Measurements from ENCODE around the gene OR5B12. TPM values are rescaled to one million over a fixed set of nuclear protein-coding genes. Genes with fewer than 3 reads are reported as not detected.

Gene OR5B12
- total and polyA plus RNA-seq, 2 of the 8 experiments (the other 6 are each of a cell fraction or from before 2014, with no cell fraction given) = not detected

DNA sequence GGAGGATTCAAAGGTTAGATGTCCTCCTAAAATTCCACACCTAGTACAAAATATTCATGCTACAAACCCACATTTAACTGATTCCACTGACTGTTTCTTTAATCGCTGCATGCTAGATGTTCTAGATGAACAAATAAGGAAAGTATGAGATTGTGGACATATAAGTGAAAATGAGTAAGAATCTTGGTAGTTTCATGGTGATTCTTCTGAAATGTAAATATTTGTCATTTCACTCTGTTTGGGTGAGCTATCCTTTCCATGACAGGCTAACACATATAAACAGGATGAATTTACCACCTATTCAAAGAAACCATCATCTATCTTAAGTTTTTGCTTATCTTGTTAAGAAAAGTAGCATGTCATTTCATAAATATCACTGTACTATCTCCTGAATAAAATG is 50.2 kb downstream of the OR5B12 start:
- H3K18ac ChIP-seq (ENCODE audit: extremely low read depth, low read length) = no peak overlapping the region
- H2AFZ ChIP-seq (ENCODE audit: low read length) = no peak overlapping the region
- H2BK15ac ChIP-seq (ENCODE audit: low read length) = no peak overlapping the region
- ChIA-PET CTCF (ENCODE audit: partially characterized antibody) (no interaction called here), POLR2A (ENCODE audit: partially characterized antibody) (no interaction called here)
- H3K4me2 ChIP-seq (ENCODE audit: insufficient read depth in 1 of 2, low read depth in 2 of 2, low read length in 2 of 2) = no peak overlapping the region
- no peaks in the 10 kb centered on the region for H3K23me2 ChIP-seq (ENCODE audit: low read depth, low read length)
- H3K79me2 ChIP-seq (ENCODE audit: control insufficient read depth in 1 of 2, insufficient read depth in 2 of 2, low read length in 2 of 2) = no peaks in the 10 kb centered on the region
- no peaks in the 10 kb centered on the region for H3K27me3 ChIP-seq (replicated peaks in 1 of 4; ENCODE audit: control insufficient read depth in 3 of 4, extremely low read depth in 1 of 4, insufficient read depth in 3 of 4, low read length in 3 of 4)
- no peak overlapping the region for H3K23ac ChIP-seq (ENCODE audit: insufficient read length)
- no peak for FAIRE-seq
- H3K36me3 ChIP-seq (ENCODE audit: control insufficient read depth in 2 of 4, insufficient read depth in 4 of 4, low read length in 3 of 4) = no peaks in the 10 kb centered on the region
- H3K14ac ChIP-seq (ENCODE audit: insufficient read length) = no peak overlapping the region
- H2BK120ac ChIP-seq (replicated peaks; ENCODE audit: low read depth, low read length) = no peak overlapping the region
- no peak overlapping the region for H4K5ac ChIP-seq (ENCODE audit: insufficient read length, low read depth, low read length)
- H4K91ac ChIP-seq (replicated peaks; ENCODE audit: insufficient read length, low read length) = no peak overlapping the region
- no peak overlapping the region for H3K9ac ChIP-seq (replicated peaks in 1 of 4; ENCODE audit: extremely low read depth in 1 of 4, low read depth in 3 of 4, low read length in 3 of 4)
- no peak overlapping the region for H4K8ac ChIP-seq (ENCODE audit: extremely low read depth, insufficient read depth, low read length)
- no peak overlapping the region for H2BK20ac ChIP-seq (ENCODE audit: low read length)
- no peak overlapping the region for H3K4ac ChIP-seq (replicated peaks; ENCODE audit: insufficient read length, low read depth, low read length)
- WGBS, 2 experiments (ENCODE audit: extremely low coverage in 1 of 2, insufficient coverage in 1 of 2, insufficient read length in 1 of 2, insufficient replicate concordance in 2 of 2, low coverage in 1 of 2, low lambda C conversion rate in 2 of 2, missing lambda C conversion rate in 1 of 2) = 94% methylated on average over 1 of the region's 1 CpG; no CpG with 5 or more reads in 1 of the 2 experiments
- H2BK12ac ChIP-seq (ENCODE audit: low read depth, low read length) = no peak overlapping the region
- DNase-seq (ENCODE audit: low read depth in 1 of 2, low spot score in 2 of 2) = no peak
- H2AK5ac ChIP-seq (ENCODE audit: low read depth, low read length) = no peak overlapping the region
- H3K27ac ChIP-seq (ENCODE audit: low read depth, low read length) = no peak overlapping the region
- H3K56ac ChIP-seq (replicated peaks; ENCODE audit: insufficient read length, low read depth, low read length) = no peak overlapping the region
- no peak overlapping the region for H3K4me3 ChIP-seq (ENCODE audit: extremely low read depth in 1 of 4, insufficient read depth in 2 of 4, low read depth in 3 of 4, low read length in 4 of 4)
- no peaks in the 10 kb centered on the region for H3K79me1 ChIP-seq (ENCODE audit: low read depth, low read length)
- H2BK5ac ChIP-seq (ENCODE audit: low read depth, low read length) = no peak overlapping the region
- H4K20me1 ChIP-seq (replicated peaks in 1 of 2; ENCODE audit: control insufficient read depth in 1 of 2, insufficient read depth in 2 of 2, low read length in 2 of 2) = no peaks in the 10 kb centered on the region
- no peaks in the 10 kb centered on the region for H3K4me1 ChIP-seq (replicated peaks in 1 of 4; ENCODE audit: control insufficient read depth in 3 of 4, insufficient read depth in 4 of 4, low read length in 3 of 4)
- H3K9me3 ChIP-seq (ENCODE audit: insufficient read depth in 2 of 2, low read depth in 1 of 2, low read length in 1 of 2) = peaks cover 17 to 30% of the 10 kb centered on the region in 2 experiments
- TF ChIP-seq RBBP5 (IDR thresholded peaks at IDR 0.05; ENCODE audit: borderline replicate concordance, low read depth, low read length) = no peak
- no peak for TF ChIP-seq POU5F1 (IDR thresholded peaks at IDR 0.05; ENCODE audit: low read depth, low read length)
- no peak for TF ChIP-seq BACH1 (IDR thresholded peaks at IDR 0.05; ENCODE audit: low read length)
- no peak for TF ChIP-seq SAP30 (IDR thresholded peaks at IDR 0.05; ENCODE audit: insufficient read depth, insufficient replicate concordance, low read length)
- TF ChIP-seq JUN (IDR thresholded peaks at IDR 0.05; ENCODE audit: low read depth, low read length) = no peak
- no peak for TF ChIP-seq RXRA (IDR thresholded peaks at IDR 0.05; ENCODE audit: insufficient read depth, low read depth, low read length)
- TF ChIP-seq, protein P1, sequence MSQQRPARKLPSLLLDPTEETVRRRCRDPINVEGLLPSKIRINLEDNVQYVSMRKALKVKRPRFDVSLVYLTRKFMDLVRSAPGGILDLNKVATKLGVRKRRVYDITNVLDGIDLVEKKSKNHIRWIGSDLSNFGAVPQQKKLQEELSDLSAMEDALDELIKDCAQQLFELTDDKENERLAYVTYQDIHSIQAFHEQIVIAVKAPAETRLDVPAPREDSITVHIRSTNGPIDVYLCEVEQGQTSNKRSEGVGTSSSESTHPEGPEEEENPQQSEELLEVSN (IDR thresholded peaks at IDR 0.05) = no peak
- TF ChIP-seq CHD1 (IDR thresholded peaks at IDR 0.05; ENCODE audit: low read depth, low read length) = no peak
- TF ChIP-seq, protein P2, sequence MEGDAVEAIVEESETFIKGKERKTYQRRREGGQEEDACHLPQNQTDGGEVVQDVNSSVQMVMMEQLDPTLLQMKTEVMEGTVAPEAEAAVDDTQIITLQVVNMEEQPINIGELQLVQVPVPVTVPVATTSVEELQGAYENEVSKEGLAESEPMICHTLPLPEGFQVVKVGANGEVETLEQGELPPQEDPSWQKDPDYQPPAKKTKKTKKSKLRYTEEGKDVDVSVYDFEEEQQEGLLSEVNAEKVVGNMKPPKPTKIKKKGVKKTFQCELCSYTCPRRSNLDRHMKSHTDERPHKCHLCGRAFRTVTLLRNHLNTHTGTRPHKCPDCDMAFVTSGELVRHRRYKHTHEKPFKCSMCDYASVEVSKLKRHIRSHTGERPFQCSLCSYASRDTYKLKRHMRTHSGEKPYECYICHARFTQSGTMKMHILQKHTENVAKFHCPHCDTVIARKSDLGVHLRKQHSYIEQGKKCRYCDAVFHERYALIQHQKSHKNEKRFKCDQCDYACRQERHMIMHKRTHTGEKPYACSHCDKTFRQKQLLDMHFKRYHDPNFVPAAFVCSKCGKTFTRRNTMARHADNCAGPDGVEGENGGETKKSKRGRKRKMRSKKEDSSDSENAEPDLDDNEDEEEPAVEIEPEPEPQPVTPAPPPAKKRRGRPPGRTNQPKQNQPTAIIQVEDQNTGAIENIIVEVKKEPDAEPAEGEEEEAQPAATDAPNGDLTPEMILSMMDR (IDR thresholded peaks at IDR 0.05; ENCODE audit: control extremely low read depth in 1 of 3, insufficient read depth in 1 of 3, low read depth in 1 of 3, low read length in 3 of 3) = no peak
- no peak for TF ChIP-seq CBX5 (IDR thresholded peaks at IDR 0.05; ENCODE audit: low read depth, low read length)
- no peak for TF ChIP-seq CREB1 (IDR thresholded peaks at IDR 0.05)
- TF ChIP-seq TEAD4 (IDR thresholded peaks at IDR 0.05; ENCODE audit: low read depth, low read length) = no peak
